Measurements from ENCODE around the gene IFRD1. TPM values are rescaled to one million over a fixed set of nuclear protein-coding genes. Genes with fewer than 3 reads are reported as not detected.

IFRD1 gene
- total RNA-seq, 3 donors from 2014 or later (not counting 1 experiment from before 2014, with no cell fraction given) = 244 to 278 (median 261) TPM

DNA sequence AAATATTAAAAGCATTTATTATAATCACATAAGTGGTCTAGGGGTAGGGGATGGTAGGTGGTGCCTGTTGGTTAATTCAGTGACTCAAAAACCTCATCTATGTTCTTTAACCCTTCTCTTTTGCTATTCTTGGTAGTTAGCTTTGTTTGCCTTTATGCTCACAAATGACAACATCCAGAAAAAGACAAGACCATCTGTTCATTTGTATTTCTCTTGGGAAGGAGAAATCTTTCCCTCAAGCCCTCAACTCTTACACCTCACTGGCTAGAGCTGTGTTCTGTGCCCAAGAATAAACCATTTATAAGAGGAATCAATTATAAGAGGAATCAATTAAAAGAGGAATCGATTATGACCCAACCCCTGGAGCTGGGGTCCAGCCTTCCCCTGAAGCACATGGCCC is 10.8 kb upstream of the IFRD1 start:
- H3K36me3 Mint-ChIP-seq = no peaks in the 10 kb centered on the region
- H3K4me3 Mint-ChIP-seq = no peak overlapping the region
- intact Hi-C loops (cut with micrococcal nuclease) = no loop called here

DNA sequence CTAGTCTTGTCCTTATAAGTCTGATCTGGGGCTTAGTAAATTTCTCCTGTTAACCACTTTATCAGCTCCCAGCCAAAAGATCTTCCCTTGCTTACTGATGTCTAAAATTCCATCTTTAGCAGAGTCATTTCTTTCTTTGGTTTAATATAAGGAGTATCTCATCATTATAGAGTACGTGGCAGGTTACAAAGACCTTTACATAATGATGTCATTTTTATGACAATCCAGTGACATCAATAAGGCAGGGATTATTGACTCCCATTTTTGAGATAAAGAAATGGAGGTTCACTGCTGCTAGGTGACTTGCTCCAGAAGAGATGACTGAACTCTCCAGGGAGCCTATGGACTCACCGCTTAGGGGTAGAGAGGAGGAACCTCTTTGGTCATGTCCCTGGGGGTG is 8.1 kb upstream of the IFRD1 start:
- Histone ChIP-seq H3K27ac (ENCODE audit: low read length) (no peak overlapping the region), H3K4me3 (ENCODE audit: low read length) (no peak overlapping the region), H3K27me3 (ENCODE audit: control insufficient read depth, insufficient read depth, low read length) (no peaks in the 10 kb centered on the region), H3K9me3 (ENCODE audit: control insufficient read depth, insufficient read depth, low read length) (no peaks in the 10 kb centered on the region), H3K4me1 (ENCODE audit: control insufficient read depth, insufficient read depth, low read length) (no peaks in the 10 kb centered on the region), H3K36me3 (ENCODE audit: control insufficient read depth, insufficient read depth, low read length) (no peaks in the 10 kb centered on the region)
- Mint-ChIP-seq H3K9me3 (no peaks in the 10 kb centered on the region), H3K27me3 (ENCODE audit: low read depth in 2 of 2) (peaks cover 0 to 3% of the 10 kb centered on the region in 2 donors), H3K4me1 (peaks cover 0 to 6% of the 10 kb centered on the region in 2 donors), H3K36me3 (no peaks in the 10 kb centered on the region), H3K27ac (no peak overlapping the region), H3K4me3 (no peak overlapping the region)
- no peak for DNase-seq
- TF ChIP-seq, protein P1, sequence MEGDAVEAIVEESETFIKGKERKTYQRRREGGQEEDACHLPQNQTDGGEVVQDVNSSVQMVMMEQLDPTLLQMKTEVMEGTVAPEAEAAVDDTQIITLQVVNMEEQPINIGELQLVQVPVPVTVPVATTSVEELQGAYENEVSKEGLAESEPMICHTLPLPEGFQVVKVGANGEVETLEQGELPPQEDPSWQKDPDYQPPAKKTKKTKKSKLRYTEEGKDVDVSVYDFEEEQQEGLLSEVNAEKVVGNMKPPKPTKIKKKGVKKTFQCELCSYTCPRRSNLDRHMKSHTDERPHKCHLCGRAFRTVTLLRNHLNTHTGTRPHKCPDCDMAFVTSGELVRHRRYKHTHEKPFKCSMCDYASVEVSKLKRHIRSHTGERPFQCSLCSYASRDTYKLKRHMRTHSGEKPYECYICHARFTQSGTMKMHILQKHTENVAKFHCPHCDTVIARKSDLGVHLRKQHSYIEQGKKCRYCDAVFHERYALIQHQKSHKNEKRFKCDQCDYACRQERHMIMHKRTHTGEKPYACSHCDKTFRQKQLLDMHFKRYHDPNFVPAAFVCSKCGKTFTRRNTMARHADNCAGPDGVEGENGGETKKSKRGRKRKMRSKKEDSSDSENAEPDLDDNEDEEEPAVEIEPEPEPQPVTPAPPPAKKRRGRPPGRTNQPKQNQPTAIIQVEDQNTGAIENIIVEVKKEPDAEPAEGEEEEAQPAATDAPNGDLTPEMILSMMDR (IDR thresholded peaks at IDR 0.05) = no peak
- intact Hi-C loops (cut with micrococcal nuclease) = no loop called here
- 91% methylated on average over 1 of the region's 2 CpGs for WGBS (ENCODE audit: insufficient coverage)
- no peak for ATAC-seq

More for the DNA sequence above, 10.8 kb upstream of the IFRD1 start:
- 88% methylated on average over 1 of the region's 1 CpG for WGBS (ENCODE audit: insufficient coverage)
- no peaks in the 10 kb centered on the region for H3K4me1 ChIP-seq (ENCODE audit: control insufficient read depth, insufficient read depth, low read length)
- no peaks in the 10 kb centered on the region for H3K36me3 ChIP-seq (ENCODE audit: control insufficient read depth, insufficient read depth, low read length)
- ATAC-seq (no peak), DNase-seq (no peak)
- peaks cover 0 to 3% of the 10 kb centered on the region in 2 donors for H3K27me3 Mint-ChIP-seq (ENCODE audit: low read depth in 2 of 2)
- H3K9me3 Mint-ChIP-seq = no peaks in the 10 kb centered on the region
- no peaks in the 10 kb centered on the region for H3K4me1 Mint-ChIP-seq
- TF ChIP-seq, protein P1 (IDR thresholded peaks at IDR 0.05) = no peak
- no peak overlapping the region for H3K27ac ChIP-seq (ENCODE audit: low read length)
- H3K27me3 ChIP-seq (ENCODE audit: control insufficient read depth, insufficient read depth, low read length) = no peaks in the 10 kb centered on the region
- H3K4me3 ChIP-seq (ENCODE audit: low read length) = no peak overlapping the region
- H3K27ac Mint-ChIP-seq = no peak overlapping the region
- no peaks in the 10 kb centered on the region for H3K9me3 ChIP-seq (ENCODE audit: control insufficient read depth, insufficient read depth, low read length)

DNA sequence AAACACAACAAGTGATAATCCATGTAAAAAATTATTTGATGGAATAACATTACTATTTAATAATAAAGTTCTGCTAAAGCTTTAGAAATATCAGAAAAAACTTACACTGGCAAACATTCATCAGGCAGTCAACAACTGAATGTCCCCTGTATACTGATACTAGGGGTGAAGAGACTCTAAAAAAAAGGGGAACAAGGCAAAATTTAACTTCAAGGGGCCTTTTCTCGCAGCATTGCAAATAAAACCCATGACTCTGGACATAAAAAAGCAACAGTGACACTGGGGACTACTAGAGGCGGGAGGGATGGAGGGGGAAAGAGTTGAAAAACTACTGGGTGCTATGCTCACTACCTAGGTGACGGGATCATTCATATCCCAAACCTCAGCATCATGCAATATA is 5.8 kb upstream of the IFRD1 start:
- Histone ChIP-seq H3K9me3 (ENCODE audit: control insufficient read depth, insufficient read depth, low read length) (no peaks in the 10 kb centered on the region), H3K36me3 (ENCODE audit: control insufficient read depth, insufficient read depth, low read length) (no peaks in the 10 kb centered on the region), H3K4me1 (ENCODE audit: control insufficient read depth, insufficient read depth, low read length) (peaks cover under 1% of the 10 kb centered on the region), H3K27ac (ENCODE audit: low read length) (no peak overlapping the region), H3K27me3 (ENCODE audit: control insufficient read depth, insufficient read depth, low read length) (no peaks in the 10 kb centered on the region), H3K4me3 (ENCODE audit: low read length) (no peak overlapping the region)
- Mint-ChIP-seq H3K9me3 (no peaks in the 10 kb centered on the region), H3K36me3 (no peaks in the 10 kb centered on the region), H3K27ac (no peak overlapping the region), H3K27me3 (ENCODE audit: low read depth in 2 of 2) (peaks cover 0 to 3% of the 10 kb centered on the region in 2 donors), H3K4me3 (no peak overlapping the region), H3K4me1 (peaks cover 4 to 8% of the 10 kb centered on the region in 2 donors)
- TF ChIP-seq, protein P1 (IDR thresholded peaks at IDR 0.05) = no peak
- WGBS (ENCODE audit: insufficient coverage) = 93% methylated on average over 3 of the region's 3 CpGs
- DNase-seq (no peak), ATAC-seq (no peak)
- intact Hi-C loops (cut with micrococcal nuclease) = no loop called here

DNA sequence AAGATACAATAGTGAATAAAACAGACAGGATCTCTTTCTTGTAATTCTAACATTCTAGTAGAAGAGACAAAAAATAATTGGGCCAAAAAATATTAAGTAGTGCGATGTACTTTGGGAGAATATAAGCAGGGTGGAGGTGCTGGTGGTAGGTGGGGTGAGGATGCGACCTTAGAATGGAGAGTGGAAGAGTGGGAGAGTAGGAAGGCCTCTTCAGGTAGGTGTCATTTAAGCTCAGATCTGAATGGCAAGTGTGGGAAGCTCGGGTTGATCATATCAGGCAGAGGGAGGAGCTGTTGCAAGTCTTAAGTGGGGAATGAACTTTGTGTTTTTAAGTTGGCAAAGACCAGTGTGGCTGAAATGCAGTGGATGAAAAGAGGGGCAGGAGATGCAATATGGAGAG is 3.8 kb upstream of the IFRD1 start:
- Histone ChIP-seq H3K4me3 (ENCODE audit: low read length) (no peak overlapping the region), H3K9me3 (ENCODE audit: control insufficient read depth, insufficient read depth, low read length) (no peaks in the 10 kb centered on the region), H3K27me3 (ENCODE audit: control insufficient read depth, insufficient read depth, low read length) (no peaks in the 10 kb centered on the region), H3K27ac (ENCODE audit: low read length) (no peak overlapping the region), H3K36me3 (ENCODE audit: control insufficient read depth, insufficient read depth, low read length) (no peaks in the 10 kb centered on the region), H3K4me1 (ENCODE audit: control insufficient read depth, insufficient read depth, low read length) (peaks cover 9% of the 10 kb centered on the region)
- 72% methylated on average over 3 of the region's 3 CpGs for WGBS (ENCODE audit: insufficient coverage)
- no peaks in the 10 kb centered on the region for H3K36me3 Mint-ChIP-seq
- no peak overlapping the region for H3K27ac Mint-ChIP-seq
- intact Hi-C loops (cut with micrococcal nuclease) = no loop called here
- TF ChIP-seq, protein P1 (IDR thresholded peaks at IDR 0.05) = no peak
- no peaks in the 10 kb centered on the region for H3K9me3 Mint-ChIP-seq
- no peak overlapping the region for H3K4me3 Mint-ChIP-seq
- peaks cover 22 to 25% of the 10 kb centered on the region in 2 donors for H3K4me1 Mint-ChIP-seq
- ATAC-seq = no peak
- H3K27me3 Mint-ChIP-seq (ENCODE audit: low read depth in 2 of 2) = no peaks in the 10 kb centered on the region
- no peak for DNase-seq

Measured in natural killer cell (primary cell).